GM13977 (cell line): ENCODE data around the gene TUBGCP6.

Experiments
- DNase-seq: peaks from one replicate; pipeline ENCODE4 v3.0.0; 2012; ENCODE audit warnings: low spot score
- in situ Hi-C: fragments of 300-500 bp; cut with MboI; formaldehyde crosslinking; loops from one replicate; pipeline ENCODE4 v1.12.0; 2022; ENCODE audit warnings: low sequenced_read_pairs, low pct_unique_long_range_greater_than_20kb, mixed read lengths, inconsistent platforms; ENCODE audit not compliant: unreplicated experiment
- TF ChIP-seq, protein P1 (sequence below): IDR thresholded peaks from 2 replicates; pipeline ENCODE4 v1.5.1; 2012; ENCODE audit warnings: mild to moderate bottlenecking, control low read depth; ENCODE audit not compliant: insufficient read depth; ENCODE audit errors: extremely low read depth, missing control alignments

The TUBGCP6 gene

DNA sequence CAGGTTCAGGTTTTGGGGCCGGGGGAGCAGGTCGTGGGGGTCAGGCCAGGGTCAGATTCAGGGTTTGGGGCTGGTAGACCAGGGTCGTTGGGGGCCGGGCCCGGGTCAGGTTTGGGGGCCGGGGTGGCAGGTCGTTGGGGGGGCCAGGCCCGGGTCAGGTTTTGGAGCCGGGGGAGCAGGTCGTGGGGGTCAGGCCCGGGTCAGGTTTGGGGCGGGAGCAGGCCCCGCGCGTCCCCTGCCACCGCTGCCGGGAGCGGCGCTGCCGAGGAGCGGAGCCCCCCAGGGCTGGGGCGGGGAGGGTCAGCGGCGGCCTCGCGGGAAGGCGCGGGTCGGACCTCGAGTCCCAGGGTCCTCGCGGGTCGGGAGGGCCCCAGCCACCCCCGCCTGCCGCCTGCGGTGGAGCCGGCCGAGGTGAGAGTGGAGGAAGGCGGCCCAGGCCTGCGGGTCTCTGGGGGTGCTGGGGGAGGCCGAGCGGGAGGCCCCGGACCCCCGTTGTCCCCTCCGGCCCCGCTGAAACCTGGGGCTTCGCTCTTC lies 58.6 kb downstream of the TUBGCP6 start:
- DNase-seq: no peak
- in situ Hi-C loops: no loop called here
- TF ChIP-seq, protein P1, sequence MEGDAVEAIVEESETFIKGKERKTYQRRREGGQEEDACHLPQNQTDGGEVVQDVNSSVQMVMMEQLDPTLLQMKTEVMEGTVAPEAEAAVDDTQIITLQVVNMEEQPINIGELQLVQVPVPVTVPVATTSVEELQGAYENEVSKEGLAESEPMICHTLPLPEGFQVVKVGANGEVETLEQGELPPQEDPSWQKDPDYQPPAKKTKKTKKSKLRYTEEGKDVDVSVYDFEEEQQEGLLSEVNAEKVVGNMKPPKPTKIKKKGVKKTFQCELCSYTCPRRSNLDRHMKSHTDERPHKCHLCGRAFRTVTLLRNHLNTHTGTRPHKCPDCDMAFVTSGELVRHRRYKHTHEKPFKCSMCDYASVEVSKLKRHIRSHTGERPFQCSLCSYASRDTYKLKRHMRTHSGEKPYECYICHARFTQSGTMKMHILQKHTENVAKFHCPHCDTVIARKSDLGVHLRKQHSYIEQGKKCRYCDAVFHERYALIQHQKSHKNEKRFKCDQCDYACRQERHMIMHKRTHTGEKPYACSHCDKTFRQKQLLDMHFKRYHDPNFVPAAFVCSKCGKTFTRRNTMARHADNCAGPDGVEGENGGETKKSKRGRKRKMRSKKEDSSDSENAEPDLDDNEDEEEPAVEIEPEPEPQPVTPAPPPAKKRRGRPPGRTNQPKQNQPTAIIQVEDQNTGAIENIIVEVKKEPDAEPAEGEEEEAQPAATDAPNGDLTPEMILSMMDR: no peak

DNA sequence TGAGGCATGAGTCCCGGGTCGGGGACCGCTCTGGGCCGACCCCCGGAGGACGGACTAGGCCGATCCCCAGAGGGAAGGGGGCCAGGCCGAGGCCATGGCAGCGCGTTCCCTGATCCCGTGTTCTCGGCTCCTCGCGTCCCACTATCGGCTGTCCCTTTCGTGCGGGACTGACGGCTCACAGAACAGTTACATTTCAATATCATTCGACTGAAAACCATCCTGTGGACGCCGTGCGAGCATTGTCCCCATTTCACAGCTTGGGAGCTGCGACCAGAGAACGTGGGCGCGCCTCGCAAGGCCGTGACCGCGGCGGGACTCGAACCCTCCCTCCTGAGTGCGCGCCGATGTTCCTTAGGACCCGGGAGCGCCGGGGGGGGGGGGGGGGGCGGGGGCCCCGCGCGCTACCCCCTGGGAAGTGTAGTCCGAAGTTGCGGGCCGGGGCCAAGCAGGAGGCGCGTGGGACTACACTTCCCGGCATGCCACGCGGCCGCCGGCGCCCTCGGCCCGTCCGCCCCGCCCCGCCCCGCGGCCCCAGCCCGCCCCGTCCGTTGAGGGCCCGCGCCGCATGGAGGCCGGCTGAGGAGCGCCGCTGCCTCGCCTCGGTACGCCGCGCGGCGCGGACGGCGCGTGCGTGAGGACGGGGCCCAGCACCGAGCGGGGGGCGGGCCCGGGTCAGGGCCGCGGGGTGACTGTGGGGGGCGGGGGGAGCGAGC lies 59.3 kb downstream of the TUBGCP6 start, which contains the start of gene TRABD:
Gene TRABD, plus strand, starts transcription at position 539 of the 713 bp plus-strand sequence. CDS start 7,148 bp downstream, outside the sequence.
- in situ Hi-C loops: no loop called here
- DNase-seq: peak; percentile 99
- TF ChIP-seq, protein P1: no peak

DNA sequence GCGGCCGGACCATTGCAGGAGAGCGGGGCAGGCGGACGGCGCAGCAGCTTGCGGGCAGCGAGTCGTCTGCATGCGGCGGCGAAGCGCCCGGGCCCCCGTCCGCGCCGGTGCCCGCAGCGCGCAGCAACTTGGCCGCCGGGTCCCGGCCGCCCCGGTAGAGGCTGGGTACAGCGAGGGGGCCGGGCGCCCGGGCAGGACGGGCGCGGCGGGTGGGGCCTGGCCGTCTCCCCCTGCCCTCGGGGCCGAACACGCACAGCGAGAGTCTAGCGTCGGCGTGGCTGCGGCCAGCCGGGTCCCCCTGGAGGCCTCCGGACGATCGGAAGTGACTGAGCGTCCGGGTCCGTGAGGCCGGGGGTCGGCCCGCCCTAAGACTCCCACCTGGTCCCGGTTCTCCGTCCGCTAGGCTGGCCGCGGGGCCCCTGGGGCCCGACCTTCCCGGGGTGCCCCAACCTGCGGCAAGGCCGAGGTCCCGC lies 59.9 kb downstream of the TUBGCP6 start:
- in situ Hi-C loops: no loop called here
- no peak for DNase-seq
- TF ChIP-seq, protein P1: no peak

DNA sequence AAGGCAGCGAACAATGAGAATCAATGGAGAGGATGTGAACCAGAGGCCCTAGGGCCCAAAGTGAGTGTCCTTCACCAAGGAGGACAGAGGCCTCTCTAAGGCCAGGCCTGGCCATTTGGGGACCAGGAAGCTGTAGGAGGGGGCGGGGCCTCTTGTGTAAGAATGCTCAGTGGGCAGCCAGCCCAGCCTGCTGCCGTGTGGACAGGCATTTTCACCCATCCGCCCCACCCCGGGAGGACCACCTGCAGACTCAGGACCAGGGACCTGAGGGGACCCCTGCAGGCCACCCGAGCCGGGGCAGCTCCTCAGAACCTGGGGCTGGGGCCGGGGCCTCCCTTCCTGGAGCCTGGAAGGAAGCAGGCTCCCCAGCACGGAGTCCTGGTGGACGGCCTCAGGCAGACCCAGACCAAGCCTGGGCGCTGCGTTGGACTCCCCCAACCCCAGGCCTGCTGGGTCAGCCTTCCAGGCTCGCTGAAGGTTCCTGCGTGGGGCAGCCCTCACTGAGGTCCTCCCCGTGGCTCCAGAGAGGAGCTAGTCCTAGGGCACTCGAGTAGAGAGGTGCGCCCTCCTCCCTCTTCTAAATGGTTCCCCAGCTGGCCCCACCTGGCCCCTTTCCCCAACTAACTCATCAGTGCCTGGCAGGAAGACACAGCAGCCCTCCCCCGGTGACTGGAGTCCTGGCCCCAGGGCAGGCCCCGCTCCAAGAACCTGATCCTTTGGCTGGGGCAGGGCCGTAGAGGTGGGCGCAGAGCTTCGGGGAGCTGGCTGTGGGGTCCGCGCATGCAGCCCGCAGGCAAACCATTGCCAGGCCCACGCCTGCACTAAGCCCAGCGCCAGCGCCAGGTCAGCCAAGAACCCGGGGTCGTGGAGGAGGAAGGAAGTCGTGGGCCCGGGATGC lies 60.6 kb downstream of the TUBGCP6 start:
- TF ChIP-seq, protein P1: no peak
- in situ Hi-C loops: no loop called here

DNA sequence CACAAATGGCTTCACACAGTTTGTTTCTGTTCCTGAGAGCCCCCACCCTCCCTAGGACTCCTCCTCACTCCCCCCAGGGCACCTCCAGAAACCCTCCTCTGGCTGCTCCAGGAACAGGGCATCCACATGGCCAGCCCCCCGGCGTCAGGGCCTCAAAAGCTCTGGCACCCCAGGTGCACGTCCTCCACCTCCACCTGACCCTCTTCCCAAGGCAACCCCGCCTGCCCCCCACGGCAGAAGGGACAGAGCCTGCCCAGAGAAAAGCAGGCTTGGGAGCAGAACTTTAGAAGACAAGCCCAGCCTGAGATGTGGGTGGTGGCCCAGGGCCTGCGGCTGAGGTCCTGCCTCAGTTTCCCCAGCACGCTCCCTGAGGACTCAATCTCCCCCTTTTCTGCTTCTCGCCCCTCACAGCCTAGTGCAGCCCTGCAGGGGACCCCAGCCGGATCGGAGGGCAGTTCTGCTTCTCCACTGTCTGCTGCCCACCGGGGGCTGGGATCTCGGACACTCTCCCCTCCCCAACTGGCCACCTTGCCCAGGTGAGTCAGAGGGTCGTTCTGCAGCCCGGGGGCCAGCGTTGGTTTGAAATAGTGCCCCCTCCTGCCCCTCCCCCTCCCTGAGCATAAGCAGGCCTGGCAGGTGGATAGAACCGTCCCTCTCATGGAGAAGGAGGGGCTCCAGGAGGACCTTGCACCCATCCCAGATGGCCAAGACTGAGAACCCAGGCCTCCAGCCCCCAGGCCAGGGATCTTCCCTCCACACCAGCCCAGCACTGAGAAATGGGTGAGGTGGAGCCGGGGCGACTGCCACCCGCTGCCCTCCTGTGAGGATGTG lies 61.5 kb downstream of the TUBGCP6 start:
- TF ChIP-seq, protein P1: no peak
- in situ Hi-C loops: no loop called here
- no peak for DNase-seq

More for the DNA sequence above, 60.6 kb downstream of the TUBGCP6 start:
- DNase-seq: no peak
